HPDE6-E6E7 (cell line): Measurements from ENCODE around the gene ITM2C.

Source experiments
- DNase-seq: peaks from one replicate; pipeline ENCODE4 v3.0.0; 2011; ENCODE audit warnings: missing footprints; ENCODE audit errors: extremely low spot score

ITM2C gene

GRCh38 chr2:230864605-230865306, at the start of gene ITM2C:
Gene ITM2C, plus strand, starts transcription at chr2:230864942. Its CDS starts 84 bp downstream, at chr2:230865026.
- DNase-seq = peak; percentile 73

- DNase-seq = no peak
These were observed 49.7 kb upstream of the ITM2C start for GRCh38 chr2:230815088-230815487.

GRCh38 chr2:230816735-230817134, 48.0 kb upstream of the ITM2C start:
- DNase-seq = no peak

- DNase-seq = no peak
These were observed 45.3 kb upstream of the ITM2C start for GRCh38 chr2:230819433-230819832.

GRCh38 chr2:230821261-230821990, 43.3 kb upstream of the ITM2C start:
- no peak for DNase-seq

GRCh38 chr2:230821991-230822520, 42.7 kb upstream of the ITM2C start:
- no peak for DNase-seq

GRCh38 chr2:230823264-230823964, 41.3 kb upstream of the ITM2C start:
- no peak for DNase-seq

GRCh38 chr2:230824406-230824978, 40.2 kb upstream of the ITM2C start:
- DNase-seq = peak; percentile 57

- DNase-seq = no peak
These were observed 39.4 kb upstream of the ITM2C start for GRCh38 chr2:230825354-230825753.

- no peak for DNase-seq
These were observed 36.9 kb upstream of the ITM2C start for GRCh38 chr2:230827774-230828271.

- no peak for DNase-seq
These were observed 36.3 kb upstream of the ITM2C start for GRCh38 chr2:230828272-230828961.

GRCh38 chr2:230829293-230829692, 35.4 kb upstream of the ITM2C start:
- DNase-seq = no peak

GRCh38 chr2:230829959-230830358, 34.8 kb upstream of the ITM2C start:
- DNase-seq = no peak

- no peak for DNase-seq
These were observed 34.3 kb upstream of the ITM2C start for GRCh38 chr2:230830428-230830827.

GRCh38 chr2:230840301-230840700, 24.4 kb upstream of the ITM2C start:
- no peak for DNase-seq

GRCh38 chr2:230842473-230842872, 22.3 kb upstream of the ITM2C start:
- no peak for DNase-seq

- no peak for DNase-seq
These were observed 21.6 kb upstream of the ITM2C start for GRCh38 chr2:230843132-230843531.

- no peak for DNase-seq
These were observed 18.4 kb upstream of the ITM2C start for GRCh38 chr2:230846360-230846759.

GRCh38 chr2:230847883-230848388, 16.8 kb upstream of the ITM2C start:
- peak; percentile 81 for DNase-seq

- peak; percentile 45 for DNase-seq
These were observed 14.9 kb upstream of the ITM2C start for GRCh38 chr2:230849633-230850357.

- no peak for DNase-seq
These were observed 14.4 kb upstream of the ITM2C start for GRCh38 chr2:230850358-230850658.
